ENCODE data around the gene EZH2.
A peak's percentile ranks its signal among the peaks of the same experiment; 100 is the strongest.

EZH2 gene

GRCh38 chr7:148809856-148810255, 74.2 kb downstream of the EZH2 start:
- no peak for DNase-seq (ENCODE audit: low read depth in 2 of 3, low spot score in 1 of 3)

- DNase-seq (ENCODE audit: low read depth in 2 of 3, low spot score in 1 of 3) = no peak
These were observed 76.7 kb downstream of the EZH2 start for GRCh38 chr7:148807436-148807835.

- DNase-seq (ENCODE audit: low read depth in 2 of 3, low spot score in 1 of 3) = no peak
These were observed 77.9 kb downstream of the EZH2 start for GRCh38 chr7:148806187-148806586.

GRCh38 chr7:148804343-148805235, 79.5 kb downstream of the EZH2 start:
- no peak for DNase-seq (ENCODE audit: low read depth in 2 of 3, low spot score in 1 of 3)

GRCh38 chr7:148803094-148803493, 81.0 kb downstream of the EZH2 start:
- DNase-seq (ENCODE audit: low read depth in 2 of 3, low spot score in 1 of 3) = no peak

GRCh38 chr7:148802101-148802493, 82.0 kb downstream of the EZH2 start:
- no peak for DNase-seq (ENCODE audit: low read depth in 2 of 3, low spot score in 1 of 3)

GRCh38 chr7:148800677-148801076, 83.4 kb downstream of the EZH2 start:
- no peak for DNase-seq (ENCODE audit: low read depth in 2 of 3, low spot score in 1 of 3)

- no peak for DNase-seq (ENCODE audit: low read depth in 2 of 3, low spot score in 1 of 3)
These were observed 84.1 kb downstream of the EZH2 start for GRCh38 chr7:148799893-148800555.

GRCh38 chr7:148796841-148797240, 87.2 kb downstream of the EZH2 start:
- no peak for DNase-seq (ENCODE audit: low read depth in 2 of 3, low spot score in 1 of 3)

- DNase-seq (ENCODE audit: low read depth in 2 of 3, low spot score in 1 of 3) = no peak
These were observed 89.6 kb downstream of the EZH2 start for GRCh38 chr7:148794476-148794875.

- no peak for DNase-seq (ENCODE audit: low read depth in 2 of 3, low spot score in 1 of 3)
These were observed 90.5 kb downstream of the EZH2 start for GRCh38 chr7:148793590-148793989.

GRCh38 chr7:148791546-148791945, 92.5 kb downstream of the EZH2 start:
- DNase-seq (ENCODE audit: low read depth in 2 of 3, low spot score in 1 of 3) = no peak

- DNase-seq (ENCODE audit: low read depth in 2 of 3, low spot score in 1 of 3) = no peak
These were observed 93.2 kb downstream of the EZH2 start for GRCh38 chr7:148790850-148791249.

- no peak for DNase-seq (ENCODE audit: low read depth in 2 of 3, low spot score in 1 of 3)
These were observed 93.9 kb downstream of the EZH2 start for GRCh38 chr7:148790131-148790726.

GRCh38 chr7:148789220-148789619, 94.9 kb downstream of the EZH2 start:
- no peak for DNase-seq (ENCODE audit: low read depth in 2 of 3, low spot score in 1 of 3)

- DNase-seq (ENCODE audit: low read depth in 2 of 3, low spot score in 1 of 3) = no peak
These were observed 96.4 kb downstream of the EZH2 start for GRCh38 chr7:148787571-148788295.

- no peak for DNase-seq (ENCODE audit: low read depth in 2 of 3, low spot score in 1 of 3)
These were observed 100.1 kb downstream of the EZH2 start for GRCh38 chr7:148783801-148784527.

- DNase-seq (ENCODE audit: low read depth in 2 of 3, low spot score in 1 of 3) = no peak
These were observed 101.2 kb downstream of the EZH2 start for GRCh38 chr7:148782757-148783456.

GRCh38 chr7:148774471-148774870, 109.6 kb downstream of the EZH2 start:
- DNase-seq (ENCODE audit: low read depth in 2 of 3, low spot score in 1 of 3) = no peak

- peak in 1 of 3 donors; percentile 12 for DNase-seq (ENCODE audit: low read depth in 2 of 3, low spot score in 1 of 3)
These were observed 110.8 kb downstream of the EZH2 start for GRCh38 chr7:148773334-148773733.
